CD4-positive, alpha-beta T cell treated with Interleukin-4 for 1 hour (primary cell): ENCODE data around the gene TTBK2.
"Not testable (repeated sequence)": the region's sequence is repeated elsewhere in the genome, so short reads cannot be mapped to it uniquely, and the experiment has no call there.

Experiments
- DNase-seq, 2 donors: peaks; one replicate each; pipeline ENCODE4 v3.0.0-alpha.2; 2020 to 2022

The TTBK2 gene

GRCh38 chr15:42903388-42904324 lies 16.9 kb downstream of the TTBK2 start:
- DNase-seq, result no peak

GRCh38 chr15:42893911-42894310 lies 26.7 kb downstream of the TTBK2 start:
- DNase-seq, result not testable (repeated sequence)

GRCh38 chr15:42891569-42891968 lies 29.0 kb downstream of the TTBK2 start:
- no peak for DNase-seq

- no peak for DNase-seq
Observed at GRCh38 chr15:42890161-42890913, 30.2 kb downstream of the TTBK2 start.

- DNase-seq, result not testable (repeated sequence)
Observed at GRCh38 chr15:42887384-42887783, 33.2 kb downstream of the TTBK2 start.

GRCh38 chr15:42880121-42880520 lies 40.5 kb downstream of the TTBK2 start:
- DNase-seq, result no peak

GRCh38 chr15:42879443-42879842 lies 41.1 kb downstream of the TTBK2 start:
- DNase-seq, result no peak

GRCh38 chr15:42876224-42876623 lies 44.4 kb downstream of the TTBK2 start:
- DNase-seq, result no peak

- DNase-seq, result no peak
Observed at GRCh38 chr15:42868683-42869082, 51.9 kb downstream of the TTBK2 start.

GRCh38 chr15:42863572-42864239 lies 56.9 kb downstream of the TTBK2 start:
- DNase-seq, result no peak

GRCh38 chr15:42858999-42859789 lies 61.4 kb downstream of the TTBK2 start:
- DNase-seq, result no peak

GRCh38 chr15:42858540-42858939 lies 62.0 kb downstream of the TTBK2 start:
- no peak for DNase-seq

GRCh38 chr15:42854576-42854975 lies 66.0 kb downstream of the TTBK2 start:
- no peak for DNase-seq

GRCh38 chr15:42849836-42850235 lies 70.7 kb downstream of the TTBK2 start:
- DNase-seq, result no peak

GRCh38 chr15:42848846-42849245 lies 71.7 kb downstream of the TTBK2 start:
- DNase-seq, result no peak

- no peak for DNase-seq
Observed at GRCh38 chr15:42846647-42847046, 73.9 kb downstream of the TTBK2 start.

GRCh38 chr15:42845581-42845980 lies 75.0 kb downstream of the TTBK2 start:
- no peak for DNase-seq

- DNase-seq, result no peak
Observed at GRCh38 chr15:42843699-42844098, 76.9 kb downstream of the TTBK2 start.

- no peak for DNase-seq
Observed at GRCh38 chr15:42836251-42836650, 84.3 kb downstream of the TTBK2 start.

- no peak for DNase-seq
Observed at GRCh38 chr15:42832576-42832975, 88.0 kb downstream of the TTBK2 start.

GRCh38 chr15:42826251-42826890 lies 94.2 kb downstream of the TTBK2 start:
- no peak for DNase-seq

GRCh38 chr15:42825599-42825998 lies 95.0 kb downstream of the TTBK2 start:
- no peak for DNase-seq
